Suprapubic skin (tissue), 4 donors: ENCODE data around the gene ESRRB.

Source experiments
- EP300 ChIP-seq: sonication (generic); formaldehyde crosslinking; IDR thresholded peaks from one replicate; pipeline ENCODE4 v1.6.1; 2017; ENCODE audit warnings: antibody characterized with exemption
- POLR2A ChIP-seq, 2 donors: fragments of 450-650 bp; IDR thresholded peaks; one replicate each; pipeline ENCODE4 v1.6.1; 2017; ENCODE audit warnings: antibody characterized with exemption in 2 of 2, mild to moderate bottlenecking in 2 of 2, moderate library complexity in 2 of 2
- POLR2AphosphoS5 ChIP-seq, 3 donors: sonication (generic); formaldehyde crosslinking; IDR thresholded peaks; one replicate each; pipeline ENCODE4 v1.6.1; 2017; ENCODE audit warnings: antibody characterized with exemption in 3 of 3
- TF ChIP-seq, protein P1 (sequence below), 2 donors: fragments of 200-600 bp in 1 of 2; fragments of 450-650 bp in 1 of 2; sonication (generic) in 1 of 2; IDR thresholded peaks; one replicate each; pipeline ENCODE4 v1.5.1; 2016 to 2019; ENCODE audit warnings: antibody characterized with exemption in 2 of 2, mild to moderate bottlenecking in 1 of 2, moderate library complexity in 1 of 2

DNA sequence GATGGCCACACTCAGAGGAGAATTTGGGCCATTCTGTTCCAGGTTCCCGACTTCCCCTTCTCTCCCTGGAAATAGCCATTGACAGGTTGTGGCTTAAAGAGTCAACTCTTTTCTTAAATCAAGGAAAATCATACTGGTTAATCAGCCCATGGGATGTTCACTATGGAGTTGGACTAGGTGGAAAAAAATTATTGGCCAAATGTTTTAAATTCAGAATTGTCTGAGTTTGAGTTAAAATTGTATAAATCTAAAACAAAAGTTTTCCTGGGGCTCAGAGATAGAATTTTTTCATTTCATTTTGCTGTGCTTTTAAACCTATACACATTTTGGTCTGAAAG, 6.5 kb downstream of the ESRRB start:
- TF ChIP-seq, protein P1, sequence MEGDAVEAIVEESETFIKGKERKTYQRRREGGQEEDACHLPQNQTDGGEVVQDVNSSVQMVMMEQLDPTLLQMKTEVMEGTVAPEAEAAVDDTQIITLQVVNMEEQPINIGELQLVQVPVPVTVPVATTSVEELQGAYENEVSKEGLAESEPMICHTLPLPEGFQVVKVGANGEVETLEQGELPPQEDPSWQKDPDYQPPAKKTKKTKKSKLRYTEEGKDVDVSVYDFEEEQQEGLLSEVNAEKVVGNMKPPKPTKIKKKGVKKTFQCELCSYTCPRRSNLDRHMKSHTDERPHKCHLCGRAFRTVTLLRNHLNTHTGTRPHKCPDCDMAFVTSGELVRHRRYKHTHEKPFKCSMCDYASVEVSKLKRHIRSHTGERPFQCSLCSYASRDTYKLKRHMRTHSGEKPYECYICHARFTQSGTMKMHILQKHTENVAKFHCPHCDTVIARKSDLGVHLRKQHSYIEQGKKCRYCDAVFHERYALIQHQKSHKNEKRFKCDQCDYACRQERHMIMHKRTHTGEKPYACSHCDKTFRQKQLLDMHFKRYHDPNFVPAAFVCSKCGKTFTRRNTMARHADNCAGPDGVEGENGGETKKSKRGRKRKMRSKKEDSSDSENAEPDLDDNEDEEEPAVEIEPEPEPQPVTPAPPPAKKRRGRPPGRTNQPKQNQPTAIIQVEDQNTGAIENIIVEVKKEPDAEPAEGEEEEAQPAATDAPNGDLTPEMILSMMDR (IDR thresholded peaks at IDR 0.05) = no peak
- TF ChIP-seq POLR2A (IDR thresholded peaks at IDR 0.05) (no peak), POLR2AphosphoS5 (IDR thresholded peaks at IDR 0.05) (no peak), EP300 (no peak)
